Thyroid gland (tissue), 4 donors: ENCODE results near the gene FAM219B. TPM values are rescaled to one million over a fixed set of nuclear protein-coding genes. Genes with fewer than 3 reads are reported as not detected.
A peak's percentile ranks its signal among the peaks of the same experiment; 100 is the strongest.

Experiments
- DNase-seq, 2 donors: peaks; one replicate each; pipeline ENCODE4 v3.0.0-alpha.2; 2019
- H3K27ac ChIP-seq, 3 donors: fragments of 200-600 bp; sonication (generic); 1 replicate in 2 of 3; 2 replicates in 1 of 3; pipeline ENCODE4 v1.5.1; 2016 to 2019; ENCODE audit warnings: mild to moderate bottlenecking in 1 of 3, moderate library complexity in 1 of 3
- H3K27me3 ChIP-seq: fragments of 200-600 bp; sonication (generic); one replicate; pipeline ENCODE4 v1.5.1; 2019
- H3K36me3 ChIP-seq, 2 donors: fragments of 200-600 bp; sonication (generic); one replicate each; pipeline ENCODE4 v1.5.1; 2016 to 2019
- H3K4me1 ChIP-seq, 2 donors: fragments of 200-600 bp; sonication (generic); one replicate each; pipeline ENCODE4 v1.5.1; 2017 to 2019
- H3K4me3 ChIP-seq, 3 donors: fragments of 200-600 bp; sonication (generic); replicated peaks in 1 of 3; 1 replicate in 2 of 3; 2 replicates in 1 of 3; pipeline ENCODE4 v1.5.1; 2016; ENCODE audit warnings: mild to moderate bottlenecking in 1 of 3
- H3K9me3 ChIP-seq: fragments of 200-600 bp; sonication (generic); one replicate; pipeline ENCODE4 v1.5.1; 2017
- POLR2A ChIP-seq, 2 donors: fragments of 450-650 bp; IDR thresholded peaks; one replicate each; pipeline ENCODE4 v1.6.1; 2017; ENCODE audit warnings: antibody characterized with exemption in 2 of 2, mild to moderate bottlenecking in 2 of 2, moderate library complexity in 1 of 2
- WGBS, 2 donors: methylation state at CpG; one replicate each; pipeline ENCODE4 v1.1.5; 2017; 5-methylcytosine and 5-hydroxymethylcytosine counted together
- intact Hi-C: fragments of 100-400 bp; cut with DNase I; formaldehyde crosslinking; loops from one replicate; pipeline ENCODE4 v1.15.1; 2023
- total RNA-seq, 4 donors: library from RNA; depleted of rRNA; stranded (reverse); fragments of >200 nt; gene quantifications; one replicate each; pipeline ENCODE4 v1.2.3, GENCODE V29; 2016
- TF ChIP-seq, protein P1 (sequence below), 6 experiments: fragments of 200-600 bp in 3 of 6; fragments of 450-650 bp in 3 of 6; sonication (generic) in 3 of 6; IDR thresholded peaks; one replicate each; pipeline ENCODE4 v1.5.1; 2016 to 2019; ENCODE audit warnings: antibody characterized with exemption in 6 of 6, mild to moderate bottlenecking in 2 of 6, inconsistent platforms in 1 of 6, moderate library complexity in 1 of 6

Gene FAM219B
- total RNA-seq, 4 donors from 2014 or later, result 72.1 to 136 (median 88.2) TPM

DNA sequence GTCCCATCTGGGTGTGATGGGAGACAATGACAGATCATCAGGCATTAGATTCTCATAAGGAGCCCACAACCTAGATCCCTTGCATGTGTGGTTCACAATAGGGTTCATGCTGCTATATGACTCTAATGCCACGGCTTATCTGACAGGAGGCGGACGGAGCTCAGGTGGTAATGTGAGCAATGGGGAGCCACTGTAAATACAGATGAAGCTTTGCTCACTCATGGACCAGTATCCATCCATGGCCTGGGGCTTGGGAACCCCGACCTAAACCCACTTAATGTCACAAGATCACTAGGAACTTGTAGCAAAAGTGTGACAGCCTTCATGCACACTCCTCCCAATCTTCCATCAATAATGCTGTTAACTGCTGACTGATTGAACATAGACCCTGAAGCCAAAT, 2.0 kb upstream of the FAM219B start:
- WGBS, 2 donors, result 97 to 100% methylated on average over 4 of the region's 4 CpGs
- no peak overlapping the region for H3K4me3 ChIP-seq
- no peak for DNase-seq
- H3K4me1 ChIP-seq, result peaks cover 14 to 26% of the 10 kb centered on the region in 2 donors
- intact Hi-C loops, result loop anchor here (10.0 kb wide), 1 partner anchor 46 kb away; the partner anchor contains the start of gene RPP25
- TF ChIP-seq, protein P1, sequence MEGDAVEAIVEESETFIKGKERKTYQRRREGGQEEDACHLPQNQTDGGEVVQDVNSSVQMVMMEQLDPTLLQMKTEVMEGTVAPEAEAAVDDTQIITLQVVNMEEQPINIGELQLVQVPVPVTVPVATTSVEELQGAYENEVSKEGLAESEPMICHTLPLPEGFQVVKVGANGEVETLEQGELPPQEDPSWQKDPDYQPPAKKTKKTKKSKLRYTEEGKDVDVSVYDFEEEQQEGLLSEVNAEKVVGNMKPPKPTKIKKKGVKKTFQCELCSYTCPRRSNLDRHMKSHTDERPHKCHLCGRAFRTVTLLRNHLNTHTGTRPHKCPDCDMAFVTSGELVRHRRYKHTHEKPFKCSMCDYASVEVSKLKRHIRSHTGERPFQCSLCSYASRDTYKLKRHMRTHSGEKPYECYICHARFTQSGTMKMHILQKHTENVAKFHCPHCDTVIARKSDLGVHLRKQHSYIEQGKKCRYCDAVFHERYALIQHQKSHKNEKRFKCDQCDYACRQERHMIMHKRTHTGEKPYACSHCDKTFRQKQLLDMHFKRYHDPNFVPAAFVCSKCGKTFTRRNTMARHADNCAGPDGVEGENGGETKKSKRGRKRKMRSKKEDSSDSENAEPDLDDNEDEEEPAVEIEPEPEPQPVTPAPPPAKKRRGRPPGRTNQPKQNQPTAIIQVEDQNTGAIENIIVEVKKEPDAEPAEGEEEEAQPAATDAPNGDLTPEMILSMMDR (IDR thresholded peaks at IDR 0.05), result no peak
- no peak for TF ChIP-seq POLR2A (IDR thresholded peaks at IDR 0.05)
- peaks cover 0 to 12% of the 10 kb centered on the region in 2 donors for H3K36me3 ChIP-seq
- no peak overlapping the region for H3K27ac ChIP-seq
- no peaks in the 10 kb centered on the region for H3K27me3 ChIP-seq
- no peaks in the 10 kb centered on the region for H3K9me3 ChIP-seq

- intact Hi-C loops, result loop anchor here (2.0 to 10.0 kb wide), 2 partner anchors 47 to 135 kb away; partner anchors contain the start of gene RPP25
- WGBS, 2 donors, result 39 to 41% methylated on average over 7 to 8 of the region's 8 CpGs
- DNase-seq, result peak; percentile 28
- Histone ChIP-seq H3K4me3 (peak overlapping the region; percentile 21 to 98 (median 96)), H3K9me3 (no peaks in the 10 kb centered on the region), H3K4me1 (peaks cover 10 to 17% of the 10 kb centered on the region in 2 donors), H3K36me3 (peaks cover 8 to 19% of the 10 kb centered on the region in 2 donors), H3K27me3 (no peaks in the 10 kb centered on the region), H3K27ac (peak overlapping the region; percentile 87 to 97 (median 93))
- no peak for TF ChIP-seq POLR2A (IDR thresholded peaks at IDR 0.05)
- TF ChIP-seq, protein P1 (IDR thresholded peaks at IDR 0.05), result no peak
These were observed 666 bp upstream of the FAM219B start for GRCh38 chr15:74907163-74907870.

- no peak for TF ChIP-seq POLR2A (IDR thresholded peaks at IDR 0.05)
- TF ChIP-seq, protein P1 (IDR thresholded peaks at IDR 0.05), result no peak
- Histone ChIP-seq H3K4me1 (peaks cover 10 to 25% of the 10 kb centered on the region in 2 donors), H3K4me3 (peak overlapping the region; percentile 21 to 98 (median 96)), H3K27ac (peak overlapping the region; percentile 87 to 97 (median 93)), H3K36me3 (peaks cover 12 to 21% of the 10 kb centered on the region in 2 donors), H3K27me3 (no peaks in the 10 kb centered on the region), H3K9me3 (no peaks in the 10 kb centered on the region)
- 0 to 2% methylated on average over 9 to 11 of the region's 20 CpGs for WGBS, 2 donors
- intact Hi-C loops, result loop anchor here (2.0 to 10.0 kb wide), 2 partner anchors 49 to 133 kb away; partner anchors contain the start of gene RPP25
- DNase-seq, result peak; percentile 43 to 54
These were observed 593 bp downstream of the FAM219B start for GRCh38 chr15:74906067-74906449.

GRCh38 chr15:74904190-74904805, 2.4 kb downstream of the FAM219B start:
- DNase-seq, result no peak
- Histone ChIP-seq H3K27me3 (no peaks in the 10 kb centered on the region), H3K36me3 (peaks cover 21 to 34% of the 10 kb centered on the region in 2 donors), H3K9me3 (no peaks in the 10 kb centered on the region), H3K4me3 (no peak overlapping the region), H3K27ac (no peak overlapping the region), H3K4me1 (peaks cover 10 to 25% of the 10 kb centered on the region in 2 donors)
- WGBS, 2 donors, result 94 to 95% methylated on average over 7 of the region's 7 CpGs
- intact Hi-C loops, result loop anchor here (10.0 kb wide), 1 partner anchor 51 kb away; the partner anchor contains the start of gene RPP25
- no peak for TF ChIP-seq POLR2A (IDR thresholded peaks at IDR 0.05)
- TF ChIP-seq, protein P1 (IDR thresholded peaks at IDR 0.05), result no peak
